Measurements from ENCODE around the gene MROH7. TPM values are rescaled to one million over a fixed set of nuclear protein-coding genes. Genes with fewer than 3 reads are reported as not detected.
A peak's percentile ranks its signal among the peaks of the same experiment; 100 is the strongest.

Gene MROH7
- total RNA-seq, 4 donors from 2014 or later = 11.6 to 20.8 (median 14.8) TPM

DNA sequence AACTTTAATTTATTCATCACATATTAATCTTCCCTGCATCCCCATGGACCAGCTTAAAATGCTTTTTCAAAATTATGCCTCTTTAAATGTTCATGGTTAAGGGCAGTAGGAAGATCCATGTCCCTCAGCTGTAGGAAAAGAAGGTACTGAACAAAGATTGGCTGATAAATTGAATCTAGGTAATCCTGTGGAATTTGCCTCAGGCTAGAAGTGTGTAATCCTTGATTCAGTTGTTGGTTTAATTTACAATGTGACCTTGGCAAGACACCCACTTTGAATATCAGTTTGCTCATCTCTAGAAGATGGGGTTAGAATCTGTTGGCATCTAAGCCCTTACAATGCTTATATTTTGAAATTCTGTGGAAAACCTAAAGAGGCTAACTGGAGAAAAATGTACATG lies 80.1 kb downstream of the MROH7 start:
- intact Hi-C loops (cut with DNase I) = no loop called here
- peaks cover 33 to 87% (median 75%) of the 10 kb centered on the region in 4 donors for H3K36me3 ChIP-seq

GRCh38 chr1:54723985-54724384 lies 82.4 kb downstream of the MROH7 start:
- DNase-seq (ENCODE audit: extremely low spot score) = no peak
- no peak for TF ChIP-seq POLR2AphosphoS5 (IDR thresholded peaks at IDR 0.05)
- no peak for TF ChIP-seq EP300 (IDR thresholded peaks at IDR 0.05)
- TF ChIP-seq, protein P1, sequence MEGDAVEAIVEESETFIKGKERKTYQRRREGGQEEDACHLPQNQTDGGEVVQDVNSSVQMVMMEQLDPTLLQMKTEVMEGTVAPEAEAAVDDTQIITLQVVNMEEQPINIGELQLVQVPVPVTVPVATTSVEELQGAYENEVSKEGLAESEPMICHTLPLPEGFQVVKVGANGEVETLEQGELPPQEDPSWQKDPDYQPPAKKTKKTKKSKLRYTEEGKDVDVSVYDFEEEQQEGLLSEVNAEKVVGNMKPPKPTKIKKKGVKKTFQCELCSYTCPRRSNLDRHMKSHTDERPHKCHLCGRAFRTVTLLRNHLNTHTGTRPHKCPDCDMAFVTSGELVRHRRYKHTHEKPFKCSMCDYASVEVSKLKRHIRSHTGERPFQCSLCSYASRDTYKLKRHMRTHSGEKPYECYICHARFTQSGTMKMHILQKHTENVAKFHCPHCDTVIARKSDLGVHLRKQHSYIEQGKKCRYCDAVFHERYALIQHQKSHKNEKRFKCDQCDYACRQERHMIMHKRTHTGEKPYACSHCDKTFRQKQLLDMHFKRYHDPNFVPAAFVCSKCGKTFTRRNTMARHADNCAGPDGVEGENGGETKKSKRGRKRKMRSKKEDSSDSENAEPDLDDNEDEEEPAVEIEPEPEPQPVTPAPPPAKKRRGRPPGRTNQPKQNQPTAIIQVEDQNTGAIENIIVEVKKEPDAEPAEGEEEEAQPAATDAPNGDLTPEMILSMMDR (IDR thresholded peaks at IDR 0.05) = no peak

More for the DNA sequence above, 80.1 kb downstream of the MROH7 start:
- Histone ChIP-seq H3K4me1 (peaks cover 5 to 11% (median 8%) of the 10 kb centered on the region in 4 donors), H3K27me3 (no peaks in the 10 kb centered on the region), H3K9me3 (no peaks in the 10 kb centered on the region), H3K4me3 (no peak overlapping the region), H3K27ac (replicated peaks in 1 of 4) (no peak overlapping the region)
- TF ChIP-seq EP300 (IDR thresholded peaks at IDR 0.05) (no peak), POLR2AphosphoS5 (IDR thresholded peaks at IDR 0.05) (no peak)
- no peak for DNase-seq (ENCODE audit: extremely low spot score)

GRCh38 chr1:54724771-54725170 lies 83.2 kb downstream of the MROH7 start:
- no peak for TF ChIP-seq EP300 (IDR thresholded peaks at IDR 0.05)
- WGBS = 100% methylated on average over 1 of the region's 1 CpG
- no peak overlapping the region for H3K4me3 ChIP-seq
- no peaks in the 10 kb centered on the region for H3K9me3 ChIP-seq
- H3K27ac ChIP-seq (replicated peaks in 1 of 4) = no peak overlapping the region
- no peaks in the 10 kb centered on the region for H3K27me3 ChIP-seq
- DNase-seq (ENCODE audit: extremely low spot score) = no peak
- peaks cover 0 to 12% (median 11%) of the 10 kb centered on the region in 4 donors for H3K4me1 ChIP-seq
- H3K36me3 ChIP-seq = peaks cover 33 to 89% (median 68%) of the 10 kb centered on the region in 4 donors
- intact Hi-C loops (cut with DNase I) = no loop called here

More at GRCh38 chr1:54723985-54724384, 82.4 kb downstream of the MROH7 start:
- no peaks in the 10 kb centered on the region for H3K9me3 ChIP-seq
- H3K36me3 ChIP-seq = peaks cover 33 to 91% (median 69%) of the 10 kb centered on the region in 4 donors
- no peak overlapping the region for H3K4me3 ChIP-seq
- H3K27me3 ChIP-seq = no peaks in the 10 kb centered on the region
- intact Hi-C loops (cut with DNase I) = no loop called here
- no peak overlapping the region for H3K27ac ChIP-seq (replicated peaks in 1 of 4)
- peaks cover 0 to 15% (median 13%) of the 10 kb centered on the region in 4 donors for H3K4me1 ChIP-seq

DNA sequence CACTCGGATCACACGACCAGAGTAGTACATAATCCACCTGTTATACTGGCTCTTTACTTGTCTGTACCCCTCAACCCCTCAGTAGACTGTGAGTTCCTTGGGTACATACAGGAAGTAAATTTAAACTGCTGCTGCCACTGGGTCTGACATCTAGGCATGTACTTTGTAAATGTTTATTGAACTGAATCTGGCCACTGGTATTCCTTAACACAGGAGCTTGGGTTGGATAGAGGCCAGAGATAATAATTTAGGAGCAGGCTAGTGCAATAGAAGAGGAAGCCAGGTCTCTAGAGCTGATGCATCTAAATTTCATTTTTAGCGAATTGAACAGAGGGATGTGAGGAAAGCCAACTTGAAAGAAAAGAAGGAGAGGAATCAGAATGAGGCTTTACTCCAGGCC lies 86.4 kb downstream of the MROH7 start:
- Histone ChIP-seq H3K36me3 (peaks cover 53 to 96% (median 73%) of the 10 kb centered on the region in 4 donors), H3K27me3 (no peaks in the 10 kb centered on the region), H3K4me3 (no peak overlapping the region), H3K9me3 (no peaks in the 10 kb centered on the region), H3K4me1 (peaks cover 0 to 12% (median 11%) of the 10 kb centered on the region in 4 donors), H3K27ac (replicated peaks in 1 of 4) (peak overlapping the region in 2 of 4 donors; percentile 15 to 44)
- intact Hi-C loops (cut with DNase I) = no loop called here
- TF ChIP-seq POLR2AphosphoS5 (IDR thresholded peaks at IDR 0.05) (no peak), POLR2A (IDR thresholded peaks at IDR 0.05; ENCODE audit: low read depth) (no peak), EP300 (IDR thresholded peaks at IDR 0.05) (no peak)
- TF ChIP-seq, protein P1 (IDR thresholded peaks at IDR 0.05) = no peak
- DNase-seq (ENCODE audit: extremely low spot score) = no peak
- WGBS = 48% methylated on average over 3 of the region's 3 CpGs

GRCh38 chr1:54736685-54737084 lies 95.1 kb downstream of the MROH7 start:
- Histone ChIP-seq H3K4me1 (no peaks in the 10 kb centered on the region), H3K4me3 (no peak overlapping the region), H3K9me3 (no peaks in the 10 kb centered on the region), H3K27ac (replicated peaks in 1 of 4) (no peak overlapping the region), H3K27me3 (no peaks in the 10 kb centered on the region), H3K36me3 (peaks cover 74 to 99% (median 88%) of the 10 kb centered on the region in 4 donors)
- WGBS = 96% methylated on average over 5 of the region's 5 CpGs
- TF ChIP-seq POLR2A (IDR thresholded peaks at IDR 0.05; ENCODE audit: low read depth) (no peak), POLR2AphosphoS5 (IDR thresholded peaks at IDR 0.05) (no peak), EP300 (IDR thresholded peaks at IDR 0.05) (no peak)
- TF ChIP-seq, protein P1 (IDR thresholded peaks at IDR 0.05) = no peak
- DNase-seq (ENCODE audit: extremely low spot score) = no peak
- intact Hi-C loops (cut with DNase I) = no loop called here

DNA sequence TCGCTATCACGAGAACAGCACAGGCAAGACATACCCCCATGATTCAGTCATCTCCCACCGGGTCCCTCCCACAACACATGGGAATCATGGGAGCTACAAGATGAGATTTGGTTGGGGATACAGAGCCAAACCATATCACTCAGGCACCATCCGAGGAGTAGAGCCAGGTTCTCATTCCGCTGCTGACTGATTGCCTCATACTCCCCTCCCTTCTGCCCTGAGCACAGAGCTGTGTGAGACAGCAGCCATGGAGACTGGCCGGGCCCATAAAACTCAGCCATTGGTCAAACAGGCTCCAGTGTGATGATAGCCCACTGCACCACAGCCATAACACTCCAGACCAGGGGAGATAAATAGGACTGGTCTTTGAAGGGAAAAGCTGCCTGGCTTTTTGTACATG lies 96.7 kb downstream of the MROH7 start:
- TF ChIP-seq EP300 (IDR thresholded peaks at IDR 0.05) (no peak), POLR2AphosphoS5 (IDR thresholded peaks at IDR 0.05) (no peak), POLR2A (IDR thresholded peaks at IDR 0.05; ENCODE audit: low read depth) (no peak)
- TF ChIP-seq, protein P1 (IDR thresholded peaks at IDR 0.05) = no peak
- no peak overlapping the region for H3K27ac ChIP-seq (replicated peaks in 1 of 4)
- no peaks in the 10 kb centered on the region for H3K27me3 ChIP-seq
- H3K4me1 ChIP-seq = no peaks in the 10 kb centered on the region
- H3K9me3 ChIP-seq = no peaks in the 10 kb centered on the region
- no peak overlapping the region for H3K4me3 ChIP-seq
- intact Hi-C loops (cut with DNase I) = no loop called here
- DNase-seq (ENCODE audit: extremely low spot score) = no peak
- WGBS = 93% methylated on average over 6 of the region's 6 CpGs
- peaks cover 67 to 99% (median 90%) of the 10 kb centered on the region in 4 donors for H3K36me3 ChIP-seq

Measured in esophagus muscularis mucosa (tissue), 4 donors.